SK-N-MC (cell line): ENCODE results near the gene KIAA1671.

Experiments
- DNase-seq: peaks from one replicate; pipeline ENCODE4 v3.0.0-alpha.2; 2011; ENCODE audit warnings: low read depth, low spot score
- H3K27ac ChIP-seq: fragments of 200-600 bp; sonication (generic); 2 replicates; pipeline ENCODE4 v1.5.1; 2016; ENCODE audit warnings: mixed run types
- H3K36me3 ChIP-seq: fragments of 200-600 bp; sonication (generic); 2 replicates; pipeline ENCODE4 v1.6.1; 2017; ENCODE audit warnings: antibody characterized with exemption, low read length, mixed read lengths; ENCODE audit not compliant: insufficient read depth
- H3K4me3 ChIP-seq: fragments of 200-600 bp; sonication (generic); 2 replicates; pipeline ENCODE4 v1.5.1; 2016
- H3K9ac ChIP-seq: fragments of 200-600 bp; sonication (generic); 2 replicates; pipeline ENCODE4 v1.8.0; 2017; ENCODE audit warnings: mixed run types, mixed read lengths; ENCODE audit not compliant: insufficient read length
- H3K9me3 ChIP-seq: fragments of 200-600 bp; sonication (generic); 2 replicates; pipeline ENCODE4 v1.6.1; 2017; ENCODE audit warnings: low read depth, mild to moderate bottlenecking, antibody characterized with exemption, low read length, moderate library complexity, mixed read lengths
- EZH2 ChIP-seq: fragments of 200-600 bp; sonication (generic); IDR thresholded peaks from one replicate; pipeline ENCODE4 v1.6.1; 2017; ENCODE audit warnings: antibody characterized with exemption
- FOXP2 ChIP-seq: optimal IDR thresholded peaks from 2 replicates; pipeline ENCODE3; 2011; ENCODE audit warnings: mild to moderate bottlenecking, moderate library complexity; ENCODE audit not compliant: insufficient read depth; ENCODE audit errors: extremely low read length, control extremely low read depth
- POLR2AphosphoS5 ChIP-seq: IDR thresholded peaks from 2 replicates; pipeline ENCODE4 v1.6.1; 2012; ENCODE audit warnings: mild to moderate bottlenecking, low read depth, low read length, borderline replicate concordance

Gene KIAA1671

GRCh38 chr22:24973872-24974271 lies 21.4 kb downstream of the KIAA1671 start:
- TF ChIP-seq EZH2 (no peak), POLR2AphosphoS5 (no peak)
- Histone ChIP-seq H3K9me3 (no peaks in the 10 kb centered on the region), H3K4me3 (no peak overlapping the region), H3K9ac (no peak overlapping the region), H3K27ac (no peak overlapping the region), H3K36me3 (no peaks in the 10 kb centered on the region)
- DNase-seq: no peak

GRCh38 chr22:24975125-24975640 lies 22.7 kb downstream of the KIAA1671 start:
- H3K9me3 ChIP-seq: no peaks in the 10 kb centered on the region
- TF ChIP-seq POLR2AphosphoS5: no peak
- no peak for TF ChIP-seq FOXP2
- TF ChIP-seq EZH2: no peak
- H3K4me3 ChIP-seq: no peak overlapping the region
- no peak overlapping the region for H3K9ac ChIP-seq
- H3K27ac ChIP-seq: no peak overlapping the region
- DNase-seq: no peak
- no peaks in the 10 kb centered on the region for H3K36me3 ChIP-seq

- no peak for TF ChIP-seq FOXP2
- TF ChIP-seq POLR2AphosphoS5: no peak
- TF ChIP-seq EZH2: no peak
- no peak for DNase-seq
Observed at GRCh38 chr22:24975813-24976341, 23.4 kb downstream of the KIAA1671 start.

GRCh38 chr22:24976442-24977218 lies 24.1 kb downstream of the KIAA1671 start:
- H3K27ac ChIP-seq: no peak overlapping the region
- no peaks in the 10 kb centered on the region for H3K9me3 ChIP-seq
- TF ChIP-seq POLR2AphosphoS5 (no peak), FOXP2 (no peak), EZH2 (no peak)
- H3K4me3 ChIP-seq: no peak overlapping the region
- H3K9ac ChIP-seq: no peak overlapping the region
- no peak for DNase-seq
- no peaks in the 10 kb centered on the region for H3K36me3 ChIP-seq

More at GRCh38 chr22:24975813-24976341, 23.4 kb downstream of the KIAA1671 start:
- Histone ChIP-seq H3K9me3 (no peaks in the 10 kb centered on the region), H3K36me3 (no peaks in the 10 kb centered on the region), H3K27ac (no peak overlapping the region), H3K9ac (no peak overlapping the region), H3K4me3 (no peak overlapping the region)

GRCh38 chr22:24977370-24978221 lies 25.1 kb downstream of the KIAA1671 start:
- Histone ChIP-seq H3K9ac (no peak overlapping the region), H3K9me3 (no peaks in the 10 kb centered on the region), H3K36me3 (no peaks in the 10 kb centered on the region), H3K4me3 (no peak overlapping the region), H3K27ac (no peak overlapping the region)
- DNase-seq: no peak
- TF ChIP-seq POLR2AphosphoS5 (no peak), EZH2 (no peak), FOXP2 (no peak)

- DNase-seq: no peak
- H3K9ac ChIP-seq: no peak overlapping the region
- TF ChIP-seq EZH2 (no peak), FOXP2 (no peak), POLR2AphosphoS5 (no peak)
Observed at GRCh38 chr22:24978308-24978707, 25.8 kb downstream of the KIAA1671 start.

GRCh38 chr22:24981066-24981465 lies 28.6 kb downstream of the KIAA1671 start:
- no peaks in the 10 kb centered on the region for H3K9me3 ChIP-seq
- H3K27ac ChIP-seq: no peak overlapping the region
- no peaks in the 10 kb centered on the region for H3K36me3 ChIP-seq
- no peak for DNase-seq
- no peak overlapping the region for H3K9ac ChIP-seq
- TF ChIP-seq EZH2: no peak
- no peak for TF ChIP-seq FOXP2
- TF ChIP-seq POLR2AphosphoS5: no peak
- no peak overlapping the region for H3K4me3 ChIP-seq

More at GRCh38 chr22:24978308-24978707, 25.8 kb downstream of the KIAA1671 start:
- Histone ChIP-seq H3K9me3 (no peaks in the 10 kb centered on the region), H3K27ac (no peak overlapping the region), H3K36me3 (no peaks in the 10 kb centered on the region), H3K4me3 (no peak overlapping the region)

GRCh38 chr22:24981656-24982055 lies 29.1 kb downstream of the KIAA1671 start:
- Histone ChIP-seq H3K36me3 (no peaks in the 10 kb centered on the region), H3K27ac (no peak overlapping the region), H3K9me3 (no peaks in the 10 kb centered on the region), H3K4me3 (no peak overlapping the region), H3K9ac (no peak overlapping the region)
- TF ChIP-seq EZH2: no peak
- no peak for TF ChIP-seq POLR2AphosphoS5
- no peak for TF ChIP-seq FOXP2
- DNase-seq: no peak

- no peaks in the 10 kb centered on the region for H3K9me3 ChIP-seq
- H3K36me3 ChIP-seq: no peaks in the 10 kb centered on the region
- TF ChIP-seq POLR2AphosphoS5 (no peak), FOXP2 (no peak), EZH2 (no peak)
- H3K4me3 ChIP-seq: no peak overlapping the region
- H3K27ac ChIP-seq: no peak overlapping the region
- no peak overlapping the region for H3K9ac ChIP-seq
- DNase-seq: no peak
Observed at GRCh38 chr22:24982301-24983056, 30.0 kb downstream of the KIAA1671 start.
